PC-3 (cell line): ENCODE data around the gene CHURC1.

Experiments
- EZH2 ChIP-seq: fragments of 300-600 bp; sonication (generic); IDR thresholded peaks from one replicate; pipeline ENCODE4 v1.6.1; 2017; ENCODE audit warnings: antibody characterized with exemption, mild to moderate bottlenecking, low read length; ENCODE audit not compliant: unreplicated experiment
- EZH2phosphoT487 ChIP-seq: fragments of 300-600 bp; sonication (generic); IDR thresholded peaks from 2 replicates; pipeline ENCODE4 v1.6.1; 2018; ENCODE audit warnings: mild to moderate bottlenecking, antibody characterized with exemption, low read length, borderline replicate concordance
- TF ChIP-seq, protein P1 (sequence below): fragments of 300-600 bp; sonication (generic); conservative IDR thresholded peaks from 2 replicates; pipeline ENCODE4 v1.5.1; 2017; ENCODE audit warnings: antibody characterized with exemption, low read depth, mild to moderate bottlenecking, low read length

DNA sequence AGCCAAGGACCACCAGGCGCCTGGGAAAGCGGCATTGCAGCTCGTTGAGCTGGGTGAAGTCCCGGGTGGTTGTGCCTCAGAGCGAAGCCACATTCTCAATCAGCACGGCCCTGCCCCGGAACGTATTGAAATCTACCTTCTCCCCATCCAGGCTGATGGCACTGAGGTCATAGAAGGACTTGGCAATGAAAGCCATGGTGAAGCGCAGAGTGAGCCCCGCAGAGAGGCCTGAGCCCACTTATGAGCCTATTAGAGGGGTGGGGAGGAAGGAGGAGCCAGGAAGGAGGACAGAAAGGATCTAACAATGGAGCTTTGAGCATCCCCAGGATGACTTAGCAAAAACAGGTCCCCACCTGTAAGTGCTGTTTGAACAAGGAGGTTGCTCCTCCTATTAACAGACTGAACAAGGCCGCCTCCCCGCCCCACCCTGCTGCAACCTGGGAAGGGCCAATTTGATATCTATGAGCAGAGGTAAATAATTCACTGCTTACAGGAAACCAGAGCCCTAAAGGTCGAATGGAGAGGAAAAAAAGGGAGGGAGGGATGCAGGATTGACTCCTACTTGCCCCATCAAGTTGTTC, 28.4 kb downstream of the CHURC1 start, which contains the start of gene GPX2:
- TF ChIP-seq, protein P1, sequence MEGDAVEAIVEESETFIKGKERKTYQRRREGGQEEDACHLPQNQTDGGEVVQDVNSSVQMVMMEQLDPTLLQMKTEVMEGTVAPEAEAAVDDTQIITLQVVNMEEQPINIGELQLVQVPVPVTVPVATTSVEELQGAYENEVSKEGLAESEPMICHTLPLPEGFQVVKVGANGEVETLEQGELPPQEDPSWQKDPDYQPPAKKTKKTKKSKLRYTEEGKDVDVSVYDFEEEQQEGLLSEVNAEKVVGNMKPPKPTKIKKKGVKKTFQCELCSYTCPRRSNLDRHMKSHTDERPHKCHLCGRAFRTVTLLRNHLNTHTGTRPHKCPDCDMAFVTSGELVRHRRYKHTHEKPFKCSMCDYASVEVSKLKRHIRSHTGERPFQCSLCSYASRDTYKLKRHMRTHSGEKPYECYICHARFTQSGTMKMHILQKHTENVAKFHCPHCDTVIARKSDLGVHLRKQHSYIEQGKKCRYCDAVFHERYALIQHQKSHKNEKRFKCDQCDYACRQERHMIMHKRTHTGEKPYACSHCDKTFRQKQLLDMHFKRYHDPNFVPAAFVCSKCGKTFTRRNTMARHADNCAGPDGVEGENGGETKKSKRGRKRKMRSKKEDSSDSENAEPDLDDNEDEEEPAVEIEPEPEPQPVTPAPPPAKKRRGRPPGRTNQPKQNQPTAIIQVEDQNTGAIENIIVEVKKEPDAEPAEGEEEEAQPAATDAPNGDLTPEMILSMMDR: no peak
- no peak for TF ChIP-seq EZH2
- no peak for TF ChIP-seq EZH2phosphoT487
